A549 treated with AZD2906 at 1 μM for 4 hours (cell line): ENCODE data around the gene FTMT. TPM values are rescaled to one million over a fixed set of nuclear protein-coding genes. Genes with fewer than 3 reads are reported as not detected.

Source experiments
- total RNA-seq: library from RNA; stranded (reverse); fragments of 200-300 nt; extraction: Qiagen RNA extraction; gene quantifications from 5 replicates; pipeline ENCODE4 v1.2.3, GENCODE V29; 2022

FTMT gene
- total RNA-seq: not detected in 5 replicates

GRCh38 chr5:121851643-121852574 lies at the start of gene FTMT:
Gene FTMT (plus strand): TSS chr5:121851882. CDS start chr5:121851964, 82 bp downstream.

Other genes starting within 250 kb of the FTMT start
- gene SRFBP1, start 110.1 kb downstream of the FTMT start, total RNA-seq: 8.9 to 12.3 TPM (median 9.3 TPM) in 5 replicates
- 1.3 to 2.0 TPM (median 1.8 TPM) in 5 replicates for gene LOX, start 226.4 kb downstream of the FTMT start, total RNA-seq